CD4-positive, alpha-beta memory T cell (primary cell): ENCODE results near the gene SHMT2. TPM values are rescaled to one million over a fixed set of nuclear protein-coding genes. Genes with fewer than 3 reads are reported as not detected.

Experiments used
- CTCF ChIA-PET: fragments of 350-600 bp; sonication (Branson Sonifier 250); formaldehyde crosslinking; loops from one replicate; lab custom pipeline; 2021; ENCODE audit warnings: inconsistent platforms; ENCODE audit not compliant: partially characterized antibody; lab: Charles Lee
- POLR2A ChIA-PET: fragments of 350-600 bp; sonication (Branson Sonifier 250); formaldehyde crosslinking; loops from one replicate; lab custom pipeline; 2021; ENCODE audit not compliant: partially characterized antibody; lab: Charles Lee
- DNase-seq, 5 donors: peaks; one replicate each; pipeline versions ENCODE4 v3.0.0 to v3.0.0-alpha.2; 2020 to 2022; ENCODE audit warnings: mixed read lengths in 1 of 5
- H3K27ac ChIP-seq: one replicate; pipeline ENCODE4 v1.7.0; 2013; ENCODE audit warnings: low read depth, low read length
- H3K27me3 ChIP-seq: 2 replicates; pipeline ENCODE4 v1.7.0; 2013; ENCODE audit warnings: mild to moderate bottlenecking, low read length, moderate library complexity; ENCODE audit not compliant: insufficient read depth
- H3K36me3 ChIP-seq: 2 replicates; pipeline ENCODE4 v1.7.0; 2013; ENCODE audit warnings: mild to moderate bottlenecking, low read length, moderate library complexity; ENCODE audit not compliant: insufficient read depth
- H3K4me1 ChIP-seq: 2 replicates; pipeline ENCODE4 v1.7.0; 2013; ENCODE audit warnings: mild to moderate bottlenecking, low read length, moderate library complexity; ENCODE audit not compliant: insufficient read depth
- H3K4me3 ChIP-seq, 2 donors: one replicate each; pipeline ENCODE4 v1.7.0; 2013; ENCODE audit warnings: low read length in 2 of 2, mild to moderate bottlenecking in 1 of 2
- H3K9me3 ChIP-seq, 2 donors: one replicate each; pipeline ENCODE4 v1.7.0; 2013; ENCODE audit warnings: low read length in 2 of 2, control low read depth in 1 of 2; ENCODE audit not compliant: control insufficient read depth in 1 of 2
- H3K27ac Mint-ChIP-seq, 7 donors: one replicate each; pipeline ENCODE4 v1.8.0; 2020 to 2021; ENCODE audit warnings: mixed read lengths in 7 of 7, mild to moderate bottlenecking in 6 of 7, inconsistent platforms in 3 of 7, moderate library complexity in 3 of 7
- H3K27me3 Mint-ChIP-seq, 2 donors: one replicate each; pipeline ENCODE4 v1.8.0; 2020 to 2021; ENCODE audit warnings: mixed read lengths in 2 of 2
- H3K36me3 Mint-ChIP-seq, 2 donors: one replicate each; pipeline ENCODE4 v1.8.0; 2020 to 2021; ENCODE audit warnings: mixed read lengths in 2 of 2, inconsistent platforms in 1 of 2, mild to moderate bottlenecking in 1 of 2
- H3K4me1 Mint-ChIP-seq, 4 donors: one replicate each; pipeline ENCODE4 v1.8.0; 2020 to 2021; ENCODE audit warnings: mixed read lengths in 4 of 4, mild to moderate bottlenecking in 1 of 4
- H3K4me3 Mint-ChIP-seq, 8 donors: one replicate each; pipeline ENCODE4 v1.8.0; 2020 to 2021; ENCODE audit warnings: mixed read lengths in 8 of 8, mild to moderate bottlenecking in 7 of 8, moderate library complexity in 6 of 8, inconsistent platforms in 3 of 8
- H3K9me3 Mint-ChIP-seq, 8 donors: one replicate each; pipeline ENCODE4 v1.8.0; 2020 to 2021; ENCODE audit warnings: mixed read lengths in 8 of 8, mild to moderate bottlenecking in 5 of 8, inconsistent platforms in 3 of 8, moderate library complexity in 1 of 8
- intact Hi-C: fragments of 100-400 bp; cut with micrococcal nuclease; formaldehyde crosslinking; loops from one replicate; pipeline ENCODE4 v1.15.1; 2023
- polyA plus RNA-seq, 2 donors: library from polyadenylated mRNA; unstranded; fragments of 300-500 nt; fragmentation: Illumina TruSeq; gene quantifications; one replicate each; pipeline ENCODE4 v1.2.3, GENCODE V29; 2021
- total RNA-seq, 2 experiments: library from RNA; stranded (reverse); gene quantifications; one replicate each; pipeline ENCODE4 v1.2.3, GENCODE V29; 2021

SHMT2 gene
- total and polyA plus RNA-seq, 4 experiments from 2014 or later: 39.8 to 46.1 (median 43.2) TPM

- peak overlapping the region in 2 of 8 donors; percentile 55 to 57 for H3K4me3 Mint-ChIP-seq
- Histone ChIP-seq H3K36me3 (no peaks in the 10 kb centered on the region), H3K9me3 (no peaks in the 10 kb centered on the region), H3K4me1 (peaks cover 39% of the 10 kb centered on the region), H3K27ac (no peak overlapping the region), H3K4me3 (no peak overlapping the region), H3K27me3 (peaks cover 84% of the 10 kb centered on the region)
- H3K9me3 Mint-ChIP-seq: peaks cover 0 to 3% (median 0%) of the 10 kb centered on the region in 8 donors
- CTCF ChIA-PET: interaction anchor here (0.6 to 11.8 kb wide), 4 partner anchors 8 to 21 kb away, joined by 3 to 245 read pairs (median 4); partner anchors contain the start of gene SHMT2
- POLR2A ChIA-PET: no interaction called here
- DNase-seq: no peak
- H3K4me1 Mint-ChIP-seq: peaks cover 26 to 63% (median 32%) of the 10 kb centered on the region in 4 donors
- intact Hi-C loops: no loop called here
- peak overlapping the region in 1 of 7 donors; percentile 2 for H3K27ac Mint-ChIP-seq
- H3K27me3 Mint-ChIP-seq: peaks cover 63 to 72% of the 10 kb centered on the region in 2 donors
- no peaks in the 10 kb centered on the region for H3K36me3 Mint-ChIP-seq
Observed at GRCh38 chr12:57221169-57221917, 8.2 kb upstream of the SHMT2 start.

GRCh38 chr12:57222286-57223190 lies 7.0 kb upstream of the SHMT2 start:
- H3K4me3 ChIP-seq: no peak overlapping the region
- H3K27me3 ChIP-seq: peaks cover 82% of the 10 kb centered on the region
- H3K9me3 ChIP-seq: no peaks in the 10 kb centered on the region
- no peak overlapping the region for H3K4me3 Mint-ChIP-seq
- no peak for DNase-seq
- POLR2A ChIA-PET: interaction anchor here (6.0 kb wide), 1 partner anchor 17 kb away, joined by 55 read pairs; a partner anchor contains a TSS
- H3K4me1 Mint-ChIP-seq: peaks cover 25 to 66% (median 34%) of the 10 kb centered on the region in 4 donors
- H3K36me3 Mint-ChIP-seq: no peaks in the 10 kb centered on the region
- no peaks in the 10 kb centered on the region for H3K36me3 ChIP-seq
- peaks cover 63 to 72% of the 10 kb centered on the region in 2 donors for H3K27me3 Mint-ChIP-seq
- peaks cover 40% of the 10 kb centered on the region for H3K4me1 ChIP-seq
- no peak overlapping the region for H3K27ac ChIP-seq
- intact Hi-C loops: no loop called here
- peaks cover 0 to 1% (median 0%) of the 10 kb centered on the region in 8 donors for H3K9me3 Mint-ChIP-seq
- H3K27ac Mint-ChIP-seq: peak overlapping the region in 1 of 7 donors; percentile 10
- CTCF ChIA-PET: interaction anchor here (0.6 to 12.3 kb wide), 5 partner anchors 7 to 20 kb away, joined by 3 to 245 read pairs (median 5); partner anchors contain the start of genes NXPH4 and SHMT2

GRCh38 chr12:57223191-57224165 lies 6.0 kb upstream of the SHMT2 start:
- H3K4me3 ChIP-seq: no peak overlapping the region
- no peaks in the 10 kb centered on the region for H3K36me3 ChIP-seq
- H3K9me3 ChIP-seq: no peaks in the 10 kb centered on the region
- Mint-ChIP-seq H3K27me3 (peaks cover 57 to 66% of the 10 kb centered on the region in 2 donors), H3K4me3 (peak overlapping the region in 1 of 8 donors; percentile 29), H3K9me3 (peaks cover 0 to 1% (median 0%) of the 10 kb centered on the region in 8 donors), H3K27ac (peak overlapping the region in 2 of 7 donors; percentile 10 to 62), H3K4me1 (peaks cover 26 to 61% (median 35%) of the 10 kb centered on the region in 4 donors), H3K36me3 (no peaks in the 10 kb centered on the region)
- H3K27ac ChIP-seq: no peak overlapping the region
- DNase-seq: no peak
- CTCF ChIA-PET: interaction anchor here (0.9 to 12.3 kb wide), 3 partner anchors 9 to 112 kb away, joined by 3 to 245 read pairs (median 157); partner anchors contain the start of gene NXPH4
- peaks cover 73% of the 10 kb centered on the region for H3K27me3 ChIP-seq
- POLR2A ChIA-PET: interaction anchor here (1.4 to 6.0 kb wide), 2 partner anchors 9 to 17 kb away, joined by 8 to 55 read pairs; a partner anchor contains a TSS
- intact Hi-C loops: no loop called here
- peaks cover 38% of the 10 kb centered on the region for H3K4me1 ChIP-seq

- no peak for DNase-seq
- intact Hi-C loops: no loop called here
- ChIA-PET CTCF (interaction anchor here (0.9 to 12.3 kb wide), 3 partner anchors 10 to 113 kb away, joined by 3 to 245 read pairs (median 157); partner anchors contain the start of gene NXPH4), POLR2A (interaction anchor here (0.8 to 6.0 kb wide), 3 partner anchors 9 to 16 kb away, joined by 3 to 55 read pairs (median 8); a partner anchor contains a TSS)
- H3K27me3 Mint-ChIP-seq: peaks cover 49 to 57% of the 10 kb centered on the region in 2 donors
- H3K4me1 Mint-ChIP-seq: peaks cover 33 to 63% (median 42%) of the 10 kb centered on the region in 4 donors
- Histone ChIP-seq H3K36me3 (no peaks in the 10 kb centered on the region), H3K27me3 (peaks cover 66% of the 10 kb centered on the region), H3K4me3 (no peak overlapping the region), H3K27ac (no peak overlapping the region), H3K4me1 (peaks cover 48% of the 10 kb centered on the region), H3K9me3 (no peaks in the 10 kb centered on the region)
- peaks cover 0 to 1% (median 0%) of the 10 kb centered on the region in 8 donors for H3K9me3 Mint-ChIP-seq
- peaks cover 0 to 2% of the 10 kb centered on the region in 2 donors for H3K36me3 Mint-ChIP-seq
- no peak overlapping the region for H3K4me3 Mint-ChIP-seq
- H3K27ac Mint-ChIP-seq: no peak overlapping the region
Observed at GRCh38 chr12:57224278-57224972, 5.1 kb upstream of the SHMT2 start.

- peak overlapping the region in 7 of 8 donors; percentile 45 to 74 (median 60) for H3K4me3 Mint-ChIP-seq
- peaks cover 45 to 53% of the 10 kb centered on the region in 2 donors for H3K27me3 Mint-ChIP-seq
- Histone ChIP-seq H3K36me3 (no peaks in the 10 kb centered on the region), H3K27me3 (peaks cover 59% of the 10 kb centered on the region), H3K9me3 (no peaks in the 10 kb centered on the region), H3K27ac (no peak overlapping the region), H3K4me1 (peaks cover 52% of the 10 kb centered on the region), H3K4me3 (no peak overlapping the region)
- peaks cover 0 to 9% of the 10 kb centered on the region in 2 donors for H3K36me3 Mint-ChIP-seq
- H3K4me1 Mint-ChIP-seq: peaks cover 31 to 70% (median 45%) of the 10 kb centered on the region in 4 donors
- CTCF ChIA-PET: interaction anchor here (0.9 to 12.3 kb wide), 3 partner anchors 11 to 113 kb away, joined by 3 to 245 read pairs (median 157); partner anchors contain the start of gene NXPH4
- DNase-seq: peak; percentile 56 to 71 (median 65)
- peak overlapping the region in 4 of 7 donors; percentile 17 to 81 (median 42) for H3K27ac Mint-ChIP-seq
- POLR2A ChIA-PET: interaction anchor here (0.8 to 6.0 kb wide), 4 partner anchors 9 to 114 kb away, joined by 3 to 55 read pairs (median 7); partner anchors contain the start of gene STAT6
- intact Hi-C loops: loop anchor here (1.0 to 5.0 kb wide), 3 partner anchors 11 to 1003 kb away; partner anchors contain the start of genes NABP2 and RNF41
- peaks cover 0 to 1% (median 0%) of the 10 kb centered on the region in 8 donors for H3K9me3 Mint-ChIP-seq
Observed at GRCh38 chr12:57224973-57225679, 4.4 kb upstream of the SHMT2 start.
